Left lung (tissue), 10 donors: ENCODE measurements around the gene PMVK. TPM values are rescaled to one million over a fixed set of nuclear protein-coding genes. Genes with fewer than 3 reads are reported as not detected.

ENCODE experiments used
- ATAC-seq: fragments of 200-7000 bp; cut with Tn5 transposase; one replicate; pipeline ENCODE4 v1.9.1; 2020; ENCODE audit warnings: moderate library complexity
- DNase-seq, 4 donors: peaks; one replicate each; pipeline ENCODE4 v3.0.0-alpha.2; 2013 to 2020
- H3K27ac ChIP-seq, 2 donors: fragments of 200-600 bp; sonication (generic) in 1 of 2; one replicate each; pipeline versions ENCODE4 v1.5.0 to v1.8.0; 2020 to 2021
- H3K27me3 ChIP-seq, 2 donors: fragments of 200-600 bp; sonication (generic) in 1 of 2; one replicate each; pipeline versions ENCODE4 v1.5.0 to v1.8.0; 2020 to 2021
- H3K36me3 ChIP-seq, 2 donors: fragments of 200-600 bp; sonication (generic) in 1 of 2; one replicate each; pipeline versions ENCODE4 v1.5.0 to v1.8.0; 2020 to 2021
- H3K4me1 ChIP-seq, 2 donors: fragments of 200-600 bp; one replicate each; pipeline ENCODE4 v1.8.0; 2021
- H3K4me3 ChIP-seq, 2 donors: fragments of 200-600 bp; sonication (generic) in 1 of 2; one replicate each; pipeline versions ENCODE4 v1.5.0 to v1.8.0; 2020 to 2021; ENCODE audit warnings: mild to moderate bottlenecking in 1 of 2
- H3K9me3 ChIP-seq, 2 donors: fragments of 200-600 bp; sonication (generic) in 1 of 2; one replicate each; pipeline versions ENCODE4 v1.5.0 to v1.8.0; 2020 to 2021
- CTCF ChIP-seq, 2 donors: fragments of 200-600 bp; sonication (generic) in 1 of 2; IDR thresholded peaks; one replicate each; pipeline versions ENCODE4 v1.5.0 to v1.8.0; 2021; ENCODE audit warnings: antibody characterized with exemption in 2 of 2
- intact Hi-C, 2 donors: fragments of 100-400 bp; cut with DNase I; formaldehyde crosslinking; loops; one replicate each; pipeline versions ENCODE4 v1.11.2 to v1.14.2; 2022
- polyA plus RNA-seq, 6 donors: library from polyadenylated mRNA; unstranded; fragments of 120-200 nt; gene quantifications; one replicate each; pipeline ENCODE4 v1.2.1, GENCODE V29; 2013; ENCODE audit not compliant: insufficient read length in 6 of 6
- total RNA-seq, 2 donors: library from RNA; stranded (reverse); fragmentation: NEBNext Ultra II Directional; extraction: Animal tissue kit (Norgen Biotek cat#: 25700); gene quantifications; one replicate each; pipeline ENCODE4 v1.2.1, GENCODE V29; 2021
- donor health status: DM: no; HTN: yes; CAD: no.
- donor health status: DM: no; HTN: no; CAD: no.

PMVK gene
- total and polyA plus RNA-seq, 8 donors = 31.7 to 44.3 (median 35.8) TPM

- no peak for TF ChIP-seq CTCF (IDR thresholded peaks at IDR 0.05)
- Histone ChIP-seq H3K9me3 (no peaks in the 10 kb centered on the region), H3K27ac (peak within 1 kb of the TSS; percentile 98 to 99), H3K4me1 (peaks cover 43 to 51% of the 10 kb centered on the region in 2 donors), H3K36me3 (peaks cover 0 to 6% of the 10 kb centered on the region in 2 donors), H3K4me3 (peak within 1 kb of the TSS; percentile 63 to 68), H3K27me3 (no peaks in the 10 kb centered on the region)
- intact Hi-C loops = no loop called here
- ATAC-seq (peak; percentile 83), DNase-seq (peak; percentile 92 to 100 (median 98))
These were observed 37.7 kb upstream of the PMVK start, which contains the start of gene CKS1B for GRCh38 chr1:154974102-154974807. TSS of gene CKS1B (plus strand) at chr1:154974681. CDS start at chr1:154974746, 65 bp downstream.

- no peaks in the 10 kb centered on the region for H3K9me3 ChIP-seq
- peak overlapping the region; percentile 98 to 99 for H3K27ac ChIP-seq
- intact Hi-C loops = no loop called here
- DNase-seq (peak; percentile 93 to 97 (median 96)), ATAC-seq (peak; percentile 63)
- H3K4me3 ChIP-seq = peak overlapping the region; percentile 63 to 68
- no peak for TF ChIP-seq CTCF (IDR thresholded peaks at IDR 0.05)
- no peaks in the 10 kb centered on the region for H3K27me3 ChIP-seq
- H3K4me1 ChIP-seq = peaks cover 49 to 57% of the 10 kb centered on the region in 2 donors
- H3K36me3 ChIP-seq = peaks cover 0 to 13% of the 10 kb centered on the region in 2 donors
These were observed 37.0 kb upstream of the PMVK start for GRCh38 chr1:154973344-154974101.

GRCh38 chr1:154972517-154973343 is 36.2 kb upstream of the PMVK start:
- no peaks in the 10 kb centered on the region for H3K9me3 ChIP-seq
- intact Hi-C loops = no loop called here
- ATAC-seq (peak; percentile 31), DNase-seq (peak; percentile 71 to 88 (median 86))
- TF ChIP-seq CTCF (IDR thresholded peaks at IDR 0.05) = no peak
- peak overlapping the region; percentile 11 to 68 for H3K4me3 ChIP-seq
- H3K27me3 ChIP-seq = no peaks in the 10 kb centered on the region
- peaks cover 49 to 64% of the 10 kb centered on the region in 2 donors for H3K4me1 ChIP-seq
- peaks cover 0 to 16% of the 10 kb centered on the region in 2 donors for H3K36me3 ChIP-seq
- peak overlapping the region; percentile 98 to 99 for H3K27ac ChIP-seq

- no peak for DNase-seq
- Histone ChIP-seq H3K4me1 (peaks cover 49 to 69% of the 10 kb centered on the region in 2 donors), H3K4me3 (peak overlapping the region in 1 of 2 donors; percentile 68), H3K27ac (peak overlapping the region; percentile 98 to 99), H3K27me3 (no peaks in the 10 kb centered on the region), H3K36me3 (peaks cover 0 to 21% of the 10 kb centered on the region in 2 donors), H3K9me3 (no peaks in the 10 kb centered on the region)
- no peak for ATAC-seq
- no peak for TF ChIP-seq CTCF (IDR thresholded peaks at IDR 0.05)
- intact Hi-C loops = no loop called here
These were observed 35.6 kb upstream of the PMVK start for GRCh38 chr1:154972213-154972516.
